ENCODE measurements around the gene SMAD2.

- no peak for TF ChIP-seq EZH2phosphoT487 (IDR thresholded peaks at IDR 0.05; ENCODE audit: insufficient read depth, low read depth)
- no peak for TF ChIP-seq EZH2 (IDR thresholded peaks at IDR 0.05; ENCODE audit: insufficient read depth, poor library complexity, severe bottlenecking)
Measured at GRCh38 chr18:47915930-47916329, 14.5 kb downstream of the SMAD2 start.

Data from GM23248 (cell line).